NCI-H1417 treated with DMSO at 0.1 percent for 48 hours (cell line): Measurements from ENCODE around the gene G6PD.
A peak's percentile ranks its signal among the peaks of the same experiment; 100 is the strongest.
"Not testable (repeated sequence)": the region's sequence is repeated elsewhere in the genome, so short reads cannot be mapped to it uniquely, and the experiment has no call there.

Source experiments
- DNase-seq: peaks from one replicate; lab custom pipeline; 2025; lab: John Stamatoyannopoulos, UW

Gene G6PD

DNA sequence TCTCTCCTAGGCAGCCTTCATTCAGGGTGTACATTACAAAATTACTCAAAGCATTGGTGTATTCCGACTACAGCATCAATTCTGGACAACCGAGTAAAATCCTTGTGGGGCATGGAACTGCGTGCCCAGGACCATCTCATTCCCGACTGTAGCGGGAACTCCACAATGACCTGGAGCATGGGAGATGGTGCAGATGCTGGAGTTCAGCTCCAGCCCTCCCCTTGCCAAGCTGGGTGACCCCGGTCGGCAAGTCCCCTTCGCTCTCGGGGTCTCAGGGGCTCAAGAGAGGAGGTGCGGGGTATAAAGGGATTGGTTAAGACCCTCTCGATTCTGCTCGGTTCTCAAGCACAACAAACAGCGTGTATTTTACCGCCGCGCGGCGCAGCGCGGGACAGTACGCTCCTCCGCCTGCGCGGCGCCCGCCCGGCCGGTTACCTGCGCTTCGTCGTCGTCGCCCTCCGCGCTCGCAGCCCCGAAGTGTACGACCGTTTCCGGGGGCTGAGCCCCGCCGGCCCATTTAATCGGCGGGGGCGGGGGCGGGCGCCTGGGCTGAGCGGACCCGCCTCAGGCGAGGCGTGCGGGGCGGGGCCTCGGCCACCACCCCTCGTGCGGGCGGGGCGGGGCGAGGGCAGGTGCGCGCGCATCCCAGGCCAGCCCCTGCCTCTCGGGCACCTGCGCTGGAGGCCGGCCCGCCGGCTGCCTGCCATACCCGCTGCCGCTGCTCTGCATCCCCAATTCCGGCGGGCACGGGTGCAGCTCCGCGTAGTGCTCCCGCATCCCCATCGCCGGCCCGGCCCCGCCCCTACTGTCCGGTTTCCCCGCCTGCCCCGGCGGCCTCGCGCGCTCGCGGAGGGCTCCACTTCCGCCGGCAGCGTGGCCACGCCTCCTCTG, at the start of gene G6PD:
Gene G6PD, minus strand, starts transcription at position 493 of the 891 bp plus-strand sequence. CDS start 691 bp downstream, outside the sequence.
- DNase-seq: peak; percentile 30

DNA sequence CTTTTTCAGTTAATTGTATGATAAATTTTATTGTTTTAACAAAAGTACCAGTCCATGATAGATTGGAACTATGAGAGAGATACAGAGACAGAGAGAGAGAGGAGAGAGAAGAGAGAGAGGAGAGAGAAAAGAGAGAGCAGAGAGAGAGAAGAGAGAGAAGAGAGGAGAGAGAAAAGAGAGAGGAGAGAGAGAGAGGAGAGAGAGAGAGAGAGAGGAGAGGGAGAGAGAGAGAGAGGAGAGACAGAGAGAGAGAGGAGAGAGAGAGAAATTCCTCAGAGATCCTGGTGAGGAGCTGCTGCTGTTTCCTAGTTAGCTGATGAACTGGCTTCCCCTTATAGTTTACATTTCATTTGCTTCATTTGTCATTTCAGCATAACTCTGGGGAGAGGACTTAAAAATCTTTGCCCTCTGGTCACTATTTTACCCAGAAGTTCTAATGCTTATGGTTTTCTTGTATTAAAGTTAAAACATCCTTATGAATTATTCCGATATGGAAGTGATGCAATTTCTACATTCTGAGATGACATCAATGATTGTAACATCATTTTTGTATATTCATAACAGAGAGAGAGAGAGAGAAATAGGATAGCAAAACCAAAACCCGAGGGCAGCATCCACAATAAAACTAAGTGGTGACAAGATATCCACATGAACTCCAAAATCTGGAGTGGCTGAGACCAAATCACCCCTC, 49.1 kb upstream of the G6PD start:
- no peak for DNase-seq

DNA sequence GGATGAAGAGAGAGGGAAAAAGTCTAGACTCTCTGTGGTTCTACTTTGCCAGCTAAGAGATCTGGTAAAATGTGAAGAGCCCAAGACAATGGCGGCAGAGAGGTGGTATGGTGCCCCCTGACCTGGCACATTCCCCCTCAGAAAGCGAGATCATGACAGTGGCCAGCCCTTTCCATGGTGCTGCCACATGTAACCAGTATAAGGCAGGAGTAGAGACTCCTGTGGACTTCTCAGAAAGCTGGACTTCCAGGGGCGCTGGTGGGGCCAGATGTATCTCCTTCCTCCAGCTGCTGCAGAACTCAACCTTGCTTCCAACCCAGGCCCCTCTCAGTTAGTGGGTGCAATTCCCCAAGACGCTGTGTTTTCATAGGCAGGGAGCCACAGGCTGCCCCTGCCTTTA, 47.8 kb upstream of the G6PD start:
- DNase-seq: no peak

DNA sequence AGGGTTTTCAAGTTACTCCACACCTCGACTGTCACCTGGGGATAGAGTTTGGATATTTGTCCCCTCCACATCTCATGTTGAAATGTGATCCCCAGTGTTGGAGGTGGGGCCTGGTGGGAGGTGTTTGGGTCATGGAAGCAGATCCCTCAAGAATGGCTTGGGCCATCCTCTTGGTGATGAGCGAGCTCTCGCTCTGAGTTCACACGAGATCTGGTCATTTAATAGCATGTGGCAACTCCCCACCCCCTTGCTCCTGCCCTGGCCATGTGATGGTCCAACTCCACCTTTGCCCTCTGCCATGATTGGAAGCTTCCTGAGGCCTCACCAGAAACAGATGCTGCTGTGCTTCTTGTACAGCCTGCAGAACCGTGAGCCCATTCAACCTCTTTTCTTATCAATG, 46.6 kb upstream of the G6PD start:
- DNase-seq: no peak

DNA sequence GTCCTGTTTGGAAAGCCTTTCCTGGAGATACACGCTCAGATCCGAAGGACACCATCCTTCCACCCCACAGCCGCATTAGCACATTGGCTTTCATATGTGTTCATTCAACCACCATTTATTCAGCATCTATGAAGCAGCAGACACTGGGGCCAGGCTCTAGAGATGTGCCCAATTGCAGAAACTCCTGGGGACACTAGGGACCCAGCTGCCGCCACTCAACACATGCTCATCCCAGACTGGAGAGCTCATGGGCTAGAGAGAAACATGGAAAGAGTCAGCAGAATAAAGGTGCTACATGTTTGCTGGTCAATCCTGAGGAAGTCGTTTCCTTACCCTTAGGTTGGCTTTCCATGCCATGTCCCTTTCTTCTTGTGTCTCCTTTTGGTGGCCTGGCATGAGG, 45.9 kb upstream of the G6PD start:
- DNase-seq: no peak

DNA sequence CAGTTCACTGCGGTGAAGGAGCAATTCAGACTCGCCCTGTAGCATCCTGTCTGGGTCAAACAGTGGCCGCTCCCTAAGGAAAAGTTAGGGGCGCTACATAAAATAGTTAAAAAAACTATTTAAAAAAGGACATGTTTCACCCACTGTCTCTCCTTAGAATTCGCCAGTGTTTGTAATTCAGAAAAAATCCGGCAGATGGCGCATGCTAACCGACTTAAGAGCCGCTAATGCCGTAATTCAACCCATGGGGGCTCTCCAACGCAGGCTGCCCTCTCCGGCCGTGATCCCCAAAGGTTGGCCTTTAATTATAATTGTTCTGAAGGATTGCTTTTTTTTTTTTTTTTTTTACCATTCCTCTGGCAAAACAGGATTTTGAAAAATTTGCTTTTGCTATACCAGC, 43.8 kb upstream of the G6PD start:
- DNase-seq: not testable (repeated sequence)

DNA sequence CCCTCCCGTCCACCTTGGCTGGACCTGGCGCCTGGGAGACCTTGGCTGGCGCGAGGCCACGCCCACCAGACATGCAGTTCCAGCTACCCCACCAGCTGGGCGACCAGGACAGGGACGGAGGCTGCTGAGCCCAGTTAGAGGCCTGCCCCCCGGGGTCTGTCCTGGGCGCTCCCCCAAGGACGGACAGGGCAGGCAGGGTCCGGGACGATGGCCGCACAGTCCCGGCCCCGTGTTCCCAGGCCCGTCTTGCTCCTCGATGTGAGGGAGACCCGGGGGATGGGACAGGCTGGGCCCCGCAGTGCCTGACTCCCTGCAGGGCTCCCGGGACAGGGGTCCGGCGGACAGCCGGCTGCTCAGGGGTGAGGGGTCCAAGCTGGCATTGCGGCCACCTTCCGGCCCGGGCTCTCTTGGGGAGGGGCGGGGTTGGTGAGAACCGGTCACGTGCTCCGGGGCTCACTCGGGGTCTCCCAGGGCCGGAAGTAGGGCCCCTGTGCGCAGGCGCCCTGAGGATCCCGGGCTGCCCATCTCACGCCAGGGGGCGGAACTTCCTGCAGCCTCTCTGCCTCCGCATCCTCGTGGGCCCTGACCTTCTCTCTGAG, 38.0 kb upstream of the G6PD start, which contains the start of gene CTAG1A:
Gene CTAG1A, plus strand, starts transcription at position 549 of the 599 bp plus-strand sequence. CDS start 74 bp downstream, outside the sequence.
- DNase-seq: not testable (repeated sequence)

DNA sequence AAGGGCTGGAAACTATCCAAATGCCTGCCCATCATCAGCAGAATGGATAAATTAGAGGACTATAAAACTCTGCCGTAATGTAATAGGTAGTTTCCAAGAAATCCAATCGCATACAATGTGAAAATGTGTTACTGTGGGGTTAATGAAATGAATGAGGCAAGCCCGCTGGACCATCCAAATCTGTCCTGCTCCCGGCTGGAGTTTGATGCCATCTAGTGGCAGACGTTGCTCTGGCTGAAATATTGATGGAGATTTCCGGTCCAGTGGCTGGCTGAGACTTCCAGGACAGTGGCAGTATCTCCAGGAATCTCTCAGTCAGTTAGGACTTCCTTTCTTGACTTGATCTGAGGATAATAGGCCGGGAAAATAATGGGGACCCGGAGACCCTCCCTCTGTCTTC, 36.3 kb upstream of the G6PD start:
- not testable (repeated sequence) for DNase-seq

DNA sequence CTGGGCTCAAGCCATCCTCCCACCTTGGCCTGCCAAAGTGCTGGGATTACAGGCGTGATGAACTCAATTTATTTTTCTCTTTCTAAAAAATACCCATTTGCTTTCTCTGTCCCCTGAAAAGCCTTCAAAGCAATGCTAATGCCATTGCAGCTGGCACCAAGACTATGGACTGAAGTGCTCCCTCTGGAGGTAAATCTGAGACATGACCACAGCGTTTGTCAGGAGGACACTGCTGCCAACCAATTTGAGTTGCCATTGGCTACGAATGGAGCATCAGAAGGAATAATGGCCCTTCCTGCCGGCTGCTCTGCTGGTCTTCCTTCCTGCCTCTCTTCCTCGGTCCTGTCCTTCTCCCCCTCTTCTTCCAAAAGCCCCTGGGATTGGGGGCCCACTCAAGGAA, 28.4 kb upstream of the G6PD start:
- DNase-seq: not testable (repeated sequence)

DNA sequence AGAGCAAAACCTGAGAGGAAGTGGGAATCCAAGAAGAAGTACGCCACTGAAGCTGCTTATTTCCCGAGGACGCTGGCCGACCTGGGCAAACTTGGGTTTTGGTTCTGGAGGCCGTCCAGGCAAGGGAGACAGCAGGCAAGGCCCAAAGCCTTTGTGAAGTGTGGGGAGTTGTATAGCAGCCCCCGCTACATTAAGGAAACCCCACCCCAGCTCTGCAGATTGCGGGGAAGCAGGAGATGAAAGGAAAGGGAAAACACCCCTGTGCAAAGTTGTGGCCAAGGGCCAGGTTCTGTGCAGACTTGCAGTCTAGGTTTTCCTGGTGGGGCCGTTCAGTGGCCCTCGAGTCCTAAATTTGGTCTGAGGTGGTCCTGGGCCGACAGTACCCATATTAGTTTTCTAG, 26.4 kb upstream of the G6PD start:
- not testable (repeated sequence) for DNase-seq

DNA sequence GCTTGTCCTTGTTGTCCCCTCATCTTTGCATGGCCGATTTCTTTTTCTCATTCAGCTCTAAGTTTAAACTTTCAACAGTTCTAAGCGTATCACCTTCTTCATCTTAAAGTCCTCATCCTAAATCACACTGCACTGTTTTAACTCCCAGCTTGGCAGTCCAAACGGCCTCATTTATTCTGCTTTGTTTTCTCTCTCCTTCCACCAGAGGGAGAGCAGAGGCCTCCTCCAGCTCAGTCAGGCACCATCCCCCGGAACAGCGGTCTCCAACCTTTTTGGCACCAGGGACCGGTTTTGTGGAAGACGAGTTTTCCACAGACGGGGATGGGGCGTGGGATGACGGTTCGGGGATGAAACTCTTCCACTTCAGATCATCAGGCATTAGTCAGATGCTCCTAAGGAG, 23.7 kb upstream of the G6PD start:
- DNase-seq: not testable (repeated sequence)

DNA sequence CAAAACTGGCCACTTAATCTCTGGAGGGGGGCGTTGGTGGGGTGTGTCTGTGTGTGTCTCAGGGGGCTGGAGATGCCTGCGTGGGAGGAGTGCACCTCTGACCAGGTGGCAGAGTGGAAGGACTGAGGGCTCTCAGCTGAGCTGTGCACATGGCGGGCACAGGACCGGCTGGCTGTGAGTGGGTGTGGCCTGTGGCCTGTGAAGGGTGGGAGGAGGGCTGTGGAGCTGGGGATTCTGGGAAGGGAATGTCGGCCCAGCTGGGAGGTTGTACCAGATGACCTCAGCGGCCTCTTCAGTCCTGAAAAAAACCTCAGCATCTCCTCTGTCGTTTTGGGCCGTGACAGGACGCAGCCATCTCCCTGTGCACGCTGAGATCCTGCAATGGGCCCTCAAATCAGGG, 15.6 kb upstream of the G6PD start:
- DNase-seq: not testable (repeated sequence)

DNA sequence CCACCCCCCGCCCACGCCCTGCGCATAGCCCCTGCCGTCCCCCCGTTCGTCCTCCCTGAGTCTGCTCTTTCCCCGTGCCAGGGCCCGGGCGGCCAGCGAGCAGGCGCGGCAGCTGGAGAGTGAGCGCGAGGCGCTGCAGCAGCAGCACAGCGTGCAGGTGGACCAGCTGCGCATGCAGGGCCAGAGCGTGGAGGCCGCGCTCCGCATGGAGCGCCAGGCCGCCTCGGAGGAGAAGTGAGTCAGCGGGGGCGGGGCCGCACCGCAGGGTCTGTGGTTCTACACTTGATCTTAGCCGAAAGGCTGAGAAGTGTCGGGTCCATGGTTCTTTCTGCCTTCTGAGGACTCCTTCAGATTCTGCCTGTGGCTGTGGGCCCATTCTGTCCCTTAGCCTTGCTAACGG, 13.7 kb upstream of the G6PD start:
- DNase-seq: not testable (repeated sequence)

DNA sequence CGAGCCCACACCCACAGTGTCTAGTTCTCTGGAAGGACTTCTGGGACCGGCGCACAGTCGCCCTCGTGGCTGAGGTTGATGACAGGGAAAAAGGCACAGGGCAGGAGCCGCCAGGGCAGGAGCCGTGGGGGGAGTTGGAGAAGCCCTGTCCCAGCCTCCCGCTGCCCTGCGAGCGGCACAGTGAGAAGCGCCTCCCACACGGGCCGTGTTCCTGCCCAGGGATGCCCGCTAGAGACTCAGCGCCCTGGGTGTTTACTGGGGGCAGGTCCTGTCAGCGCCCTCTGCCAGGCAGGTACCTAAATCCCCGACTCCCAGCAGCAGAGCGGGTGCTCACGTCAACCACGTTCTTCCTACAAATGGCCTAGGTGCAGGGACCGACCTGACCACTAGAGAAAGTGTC, 12.2 kb upstream of the G6PD start:
- not testable (repeated sequence) for DNase-seq

DNA sequence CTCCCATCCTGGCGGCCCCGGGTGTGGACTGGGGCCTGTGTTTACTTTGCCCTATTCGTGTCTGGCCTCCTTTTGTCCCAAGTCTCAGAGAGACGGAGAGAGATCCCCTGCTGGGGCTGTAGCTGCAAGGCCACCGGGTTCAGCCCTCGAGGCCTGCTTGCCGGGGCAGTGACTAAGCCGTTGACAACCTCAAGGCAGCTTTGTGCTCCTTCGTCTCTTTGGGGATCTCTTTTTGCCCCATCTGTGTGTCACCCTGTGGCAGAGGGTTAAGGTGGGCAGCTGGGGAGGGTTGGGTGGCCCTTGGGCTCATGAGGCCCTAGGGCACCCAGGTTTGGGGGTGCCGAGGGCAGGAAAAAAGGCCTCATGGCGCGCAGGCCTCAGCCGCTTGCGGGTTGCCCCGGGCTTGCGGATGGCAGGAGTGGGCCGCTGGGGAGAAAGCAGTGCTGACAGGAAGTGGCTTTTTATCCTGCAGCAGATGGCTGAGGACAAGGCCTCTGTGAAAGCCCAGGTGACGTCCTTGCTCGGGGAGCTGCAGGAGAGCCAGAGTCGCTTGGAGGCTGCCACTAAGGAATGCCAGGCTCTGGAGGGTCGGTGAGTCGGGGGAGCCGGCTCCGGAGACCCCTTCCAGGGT, 11.5 kb upstream of the G6PD start:
- not testable (repeated sequence) for DNase-seq

DNA sequence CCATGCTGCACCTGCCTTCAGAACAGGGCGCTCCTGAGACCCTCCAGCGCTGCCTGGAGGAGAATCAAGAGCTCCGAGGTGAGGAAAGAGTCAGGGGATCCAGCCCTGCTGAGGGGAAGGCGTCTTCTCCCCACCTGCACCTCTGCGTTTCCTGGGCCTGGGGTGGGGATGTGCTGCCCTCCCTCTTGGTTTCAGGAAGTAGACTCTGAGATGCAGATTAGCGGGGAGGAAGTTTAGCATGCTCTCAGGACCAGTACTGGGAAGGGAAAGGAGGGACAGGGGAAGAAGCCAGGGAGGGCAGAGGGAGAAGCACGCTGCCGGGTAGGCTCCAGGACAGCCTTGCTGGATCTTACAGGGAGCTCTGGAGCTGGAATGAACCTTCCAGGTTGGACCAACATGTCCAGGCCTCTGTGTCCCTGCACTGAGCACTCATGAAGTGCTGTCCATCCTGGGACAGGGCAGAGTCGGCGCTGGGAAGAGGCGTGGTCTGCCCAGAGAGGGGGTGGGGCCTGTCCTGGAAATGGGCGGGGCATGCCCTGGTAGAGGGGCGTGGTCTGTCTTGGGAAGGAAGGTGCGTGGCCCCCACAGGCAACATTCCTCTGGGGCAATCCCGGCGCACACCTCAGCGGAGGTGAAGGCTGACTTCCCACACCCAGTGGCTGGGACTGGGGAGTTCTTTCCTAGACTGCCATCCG, 5.6 kb upstream of the G6PD start:
- not testable (repeated sequence) for DNase-seq

DNA sequence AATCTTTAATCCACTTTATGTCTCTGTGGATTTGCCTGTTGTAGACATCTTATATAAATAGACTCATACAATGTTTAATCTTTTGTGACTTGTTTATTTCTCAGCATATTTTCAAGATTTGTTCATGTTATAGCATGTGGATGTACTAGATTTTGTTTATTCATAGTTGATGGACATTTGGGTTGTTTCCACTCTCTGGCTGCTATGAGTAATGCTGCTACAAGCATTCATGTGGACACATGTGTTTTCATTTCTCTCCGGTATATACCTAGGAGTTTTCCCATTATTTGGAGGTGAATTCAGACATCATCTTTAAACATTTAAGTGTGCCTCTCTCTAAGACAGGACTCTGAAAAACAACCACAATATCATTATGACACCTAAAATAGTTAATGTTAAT, 3.1 kb upstream of the G6PD start:
- no peak for DNase-seq

DNA sequence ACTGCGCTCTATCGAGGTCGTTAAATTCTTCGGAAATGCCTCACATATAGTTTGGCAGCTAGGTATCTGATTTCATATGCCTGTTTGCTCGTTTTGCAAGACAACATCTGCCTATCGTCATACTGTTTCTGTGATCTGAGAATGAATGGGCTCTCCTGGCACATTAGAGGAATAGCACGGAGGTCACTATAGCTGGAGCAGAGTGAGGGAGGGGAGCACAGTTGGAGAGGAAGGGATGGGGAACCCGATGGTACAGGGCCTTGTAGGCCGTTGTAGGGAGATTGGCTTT, 1.3 kb upstream of the G6PD start:
- DNase-seq: no peak

DNA sequence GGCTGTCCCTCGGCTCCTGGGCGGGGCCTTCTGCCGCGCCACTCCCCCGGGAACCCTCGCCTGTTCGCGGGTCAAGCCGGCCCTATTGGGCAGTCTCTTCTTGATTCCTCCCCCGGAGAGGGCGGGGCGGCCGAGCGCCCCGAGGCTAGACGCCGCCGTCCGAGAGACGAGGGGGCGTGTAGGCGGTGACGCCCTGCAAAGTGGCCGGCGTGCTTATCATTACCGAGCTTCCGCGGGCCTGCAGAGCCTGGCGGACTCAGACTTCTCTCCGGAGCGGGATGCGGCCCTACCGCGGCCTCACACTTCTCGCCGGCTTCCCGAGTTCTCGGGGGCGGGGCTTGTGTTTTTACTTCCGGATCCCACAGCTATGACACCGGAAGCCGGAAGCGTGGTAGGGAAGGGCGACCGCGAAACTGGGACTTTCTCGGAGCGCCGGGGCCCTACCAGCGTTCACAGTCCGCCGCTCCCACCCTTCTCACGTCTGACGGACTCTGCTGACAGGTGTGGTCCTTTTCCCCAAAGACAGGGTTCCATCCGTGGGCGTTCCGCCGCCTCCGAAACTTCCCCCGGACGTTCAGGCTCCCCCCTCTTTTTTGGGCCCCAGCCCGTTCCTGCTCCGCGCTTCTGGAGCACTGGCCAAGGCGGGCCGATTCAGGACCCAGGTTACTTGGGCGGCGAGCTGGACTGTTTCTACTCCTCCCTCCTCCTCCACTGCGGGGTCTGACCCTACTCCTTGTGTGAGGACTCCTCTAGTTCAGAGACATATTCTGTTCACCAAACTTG, 790 bp upstream of the G6PD start, which contains the start of gene IKBKG:
Gene IKBKG, plus strand, starts transcription at position 376 of the 783 bp plus-strand sequence. CDS start 4,383 bp downstream, outside the sequence.
- DNase-seq: peak; percentile 56

DNA sequence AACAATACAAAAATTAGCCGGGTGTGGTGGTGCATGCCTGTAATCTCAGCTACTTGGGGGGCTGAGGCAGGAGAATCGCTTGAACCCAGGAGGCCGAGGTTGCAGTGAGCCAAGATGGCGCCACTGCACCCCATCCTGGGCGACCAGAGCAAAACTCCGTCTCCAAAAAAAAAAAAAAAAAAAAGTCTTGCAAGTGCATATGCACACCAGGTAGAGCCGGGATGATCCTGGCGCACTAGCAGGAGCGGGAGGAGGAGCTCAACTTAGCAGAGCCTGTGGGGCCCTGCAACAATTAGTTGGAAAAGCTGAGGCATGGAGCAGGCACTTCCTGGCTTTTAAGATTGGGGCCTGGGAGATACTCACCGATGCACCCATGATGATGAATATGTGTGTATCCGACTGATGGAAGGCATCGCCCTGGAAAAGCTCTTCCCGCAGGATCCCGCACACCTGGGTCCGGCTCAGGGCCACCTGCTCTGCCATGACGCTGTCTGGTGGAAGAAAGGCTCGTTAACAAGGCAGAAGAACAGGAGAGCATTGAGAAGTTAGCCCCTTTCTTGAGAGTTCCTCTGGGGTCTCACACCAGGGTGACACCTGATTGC, 872 bp downstream of the G6PD start:
- DNase-seq: no peak
